ENCODE data around the gene LCK. TPM values are rescaled to one million over a fixed set of nuclear protein-coding genes. Genes with fewer than 3 reads are reported as not detected.
A peak's percentile ranks its signal among the peaks of the same experiment; 100 is the strongest.

The LCK gene
- total RNA-seq, 1 experiment from 2014 or later, result 51.0 TPM

DNA sequence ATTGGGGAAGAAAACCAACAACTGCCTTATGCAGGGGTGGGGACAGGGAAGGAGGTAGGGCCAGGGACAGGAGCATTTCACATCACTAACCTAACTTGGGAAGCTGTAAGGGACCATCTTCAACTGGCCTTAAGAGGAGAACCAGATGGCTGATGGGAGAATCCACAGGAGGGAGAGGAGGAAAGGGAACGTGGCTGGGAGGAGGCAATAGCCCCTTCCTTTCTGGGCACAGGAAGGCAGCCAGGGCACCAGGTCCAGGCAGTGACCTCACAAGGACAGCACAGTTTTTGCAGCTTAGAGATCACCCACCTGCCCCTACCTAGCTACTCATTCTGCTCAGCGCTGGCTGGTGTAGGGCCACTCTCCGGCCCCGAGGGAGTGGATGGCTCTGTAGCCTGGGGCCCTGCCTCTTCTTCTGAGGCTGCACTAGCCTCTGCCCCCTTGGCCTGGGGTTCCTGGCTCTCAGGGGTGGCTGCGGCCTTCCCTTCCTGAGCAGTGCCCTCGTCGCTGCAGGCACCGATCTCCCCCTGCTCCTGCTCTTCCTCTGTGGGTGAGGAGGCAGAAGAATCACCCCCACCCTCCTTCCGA is 83.3 kb downstream of the LCK start:
- no peak for ATAC-seq
- Mint-ChIP-seq H3K27me3 (ENCODE audit: low read depth) (peaks cover 16% of the 10 kb centered on the region), H3K4me3 (peak overlapping the region; percentile 95), H3K4me1 (peaks cover 44% of the 10 kb centered on the region), H3K9me3 (no peaks in the 10 kb centered on the region), H3K27ac (peak overlapping the region; percentile 96), H3K36me3 (peaks cover 42% of the 10 kb centered on the region)
- no peak for DNase-seq (ENCODE audit: low spot score)
- ChIA-PET CTCF (interaction anchor here (0.9 kb wide), 1 partner anchor 29 kb away, joined by 4 read pairs; the partner anchor contains the start of genes FAM229A and TSSK3), POLR2A (interaction anchor here (0.6 to 1.2 kb wide), 3 partner anchors 13 to 93 kb away, joined by 4 to 8 read pairs (median 5); no protein-coding TSS in a partner anchor)
- TF ChIP-seq MYBL2 (CRISPR knock-in tag; IDR thresholded peaks at IDR 0.05), result no peak
- TF ChIP-seq ZNF138 (CRISPR knock-in tag; conservative IDR thresholded peaks at IDR 0.05), result no peak
- no peak for TF ChIP-seq FOXK1 (CRISPR knock-in tag; IDR thresholded peaks at IDR 0.05)
- TF ChIP-seq, protein P1, sequence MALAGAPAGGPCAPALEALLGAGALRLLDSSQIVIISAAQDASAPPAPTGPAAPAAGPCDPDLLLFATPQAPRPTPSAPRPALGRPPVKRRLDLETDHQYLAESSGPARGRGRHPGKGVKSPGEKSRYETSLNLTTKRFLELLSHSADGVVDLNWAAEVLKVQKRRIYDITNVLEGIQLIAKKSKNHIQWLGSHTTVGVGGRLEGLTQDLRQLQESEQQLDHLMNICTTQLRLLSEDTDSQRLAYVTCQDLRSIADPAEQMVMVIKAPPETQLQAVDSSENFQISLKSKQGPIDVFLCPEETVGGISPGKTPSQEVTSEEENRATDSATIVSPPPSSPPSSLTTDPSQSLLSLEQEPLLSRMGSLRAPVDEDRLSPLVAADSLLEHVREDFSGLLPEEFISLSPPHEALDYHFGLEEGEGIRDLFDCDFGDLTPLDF (CRISPR knock-in tag; IDR thresholded peaks at IDR 0.05), result no peak
- TF ChIP-seq RELA (CRISPR knock-in tag; IDR thresholded peaks at IDR 0.05; ENCODE audit: borderline replicate concordance), result no peak
- TF ChIP-seq ESRRA (CRISPR knock-in tag; IDR thresholded peaks at IDR 0.05; ENCODE audit: borderline replicate concordance), result no peak
- no peak for TF ChIP-seq ZNF263 (CRISPR knock-in tag; IDR thresholded peaks at IDR 0.05; ENCODE audit: low read depth)
- TF ChIP-seq, protein P2, sequence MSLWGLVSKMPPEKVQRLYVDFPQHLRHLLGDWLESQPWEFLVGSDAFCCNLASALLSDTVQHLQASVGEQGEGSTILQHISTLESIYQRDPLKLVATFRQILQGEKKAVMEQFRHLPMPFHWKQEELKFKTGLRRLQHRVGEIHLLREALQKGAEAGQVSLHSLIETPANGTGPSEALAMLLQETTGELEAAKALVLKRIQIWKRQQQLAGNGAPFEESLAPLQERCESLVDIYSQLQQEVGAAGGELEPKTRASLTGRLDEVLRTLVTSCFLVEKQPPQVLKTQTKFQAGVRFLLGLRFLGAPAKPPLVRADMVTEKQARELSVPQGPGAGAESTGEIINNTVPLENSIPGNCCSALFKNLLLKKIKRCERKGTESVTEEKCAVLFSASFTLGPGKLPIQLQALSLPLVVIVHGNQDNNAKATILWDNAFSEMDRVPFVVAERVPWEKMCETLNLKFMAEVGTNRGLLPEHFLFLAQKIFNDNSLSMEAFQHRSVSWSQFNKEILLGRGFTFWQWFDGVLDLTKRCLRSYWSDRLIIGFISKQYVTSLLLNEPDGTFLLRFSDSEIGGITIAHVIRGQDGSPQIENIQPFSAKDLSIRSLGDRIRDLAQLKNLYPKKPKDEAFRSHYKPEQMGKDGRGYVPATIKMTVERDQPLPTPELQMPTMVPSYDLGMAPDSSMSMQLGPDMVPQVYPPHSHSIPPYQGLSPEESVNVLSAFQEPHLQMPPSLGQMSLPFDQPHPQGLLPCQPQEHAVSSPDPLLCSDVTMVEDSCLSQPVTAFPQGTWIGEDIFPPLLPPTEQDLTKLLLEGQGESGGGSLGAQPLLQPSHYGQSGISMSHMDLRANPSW (CRISPR knock-in tag; conservative IDR thresholded peaks at IDR 0.05; ENCODE audit: low read depth), result no peak
- TF ChIP-seq TCF7 (CRISPR knock-in tag; IDR thresholded peaks at IDR 0.05; ENCODE audit: low read depth), result no peak
- TF ChIP-seq MXD4 (CRISPR knock-in tag; IDR thresholded peaks at IDR 0.05; ENCODE audit: borderline replicate concordance), result no peak
- TF ChIP-seq, protein P3, sequence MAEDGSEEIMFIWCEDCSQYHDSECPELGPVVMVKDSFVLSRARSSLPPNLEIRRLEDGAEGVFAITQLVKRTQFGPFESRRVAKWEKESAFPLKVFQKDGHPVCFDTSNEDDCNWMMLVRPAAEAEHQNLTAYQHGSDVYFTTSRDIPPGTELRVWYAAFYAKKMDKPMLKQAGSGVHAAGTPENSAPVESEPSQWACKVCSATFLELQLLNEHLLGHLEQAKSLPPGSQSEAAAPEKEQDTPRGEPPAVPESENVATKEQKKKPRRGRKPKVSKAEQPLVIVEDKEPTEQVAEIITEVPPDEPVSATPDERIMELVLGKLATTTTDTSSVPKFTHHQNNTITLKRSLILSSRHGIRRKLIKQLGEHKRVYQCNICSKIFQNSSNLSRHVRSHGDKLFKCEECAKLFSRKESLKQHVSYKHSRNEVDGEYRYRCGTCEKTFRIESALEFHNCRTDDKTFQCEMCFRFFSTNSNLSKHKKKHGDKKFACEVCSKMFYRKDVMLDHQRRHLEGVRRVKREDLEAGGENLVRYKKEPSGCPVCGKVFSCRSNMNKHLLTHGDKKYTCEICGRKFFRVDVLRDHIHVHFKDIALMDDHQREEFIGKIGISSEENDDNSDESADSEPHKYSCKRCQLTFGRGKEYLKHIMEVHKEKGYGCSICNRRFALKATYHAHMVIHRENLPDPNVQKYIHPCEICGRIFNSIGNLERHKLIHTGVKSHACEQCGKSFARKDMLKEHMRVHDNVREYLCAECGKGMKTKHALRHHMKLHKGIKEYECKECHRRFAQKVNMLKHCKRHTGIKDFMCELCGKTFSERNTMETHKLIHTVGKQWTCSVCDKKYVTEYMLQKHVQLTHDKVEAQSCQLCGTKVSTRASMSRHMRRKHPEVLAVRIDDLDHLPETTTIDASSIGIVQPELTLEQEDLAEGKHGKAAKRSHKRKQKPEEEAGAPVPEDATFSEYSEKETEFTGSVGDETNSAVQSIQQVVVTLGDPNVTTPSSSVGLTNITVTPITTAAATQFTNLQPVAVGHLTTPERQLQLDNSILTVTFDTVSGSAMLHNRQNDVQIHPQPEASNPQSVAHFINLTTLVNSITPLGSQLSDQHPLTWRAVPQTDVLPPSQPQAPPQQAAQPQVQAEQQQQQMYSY (CRISPR knock-in tag; IDR thresholded peaks at IDR 0.05), result no peak
- TF ChIP-seq, protein P4, sequence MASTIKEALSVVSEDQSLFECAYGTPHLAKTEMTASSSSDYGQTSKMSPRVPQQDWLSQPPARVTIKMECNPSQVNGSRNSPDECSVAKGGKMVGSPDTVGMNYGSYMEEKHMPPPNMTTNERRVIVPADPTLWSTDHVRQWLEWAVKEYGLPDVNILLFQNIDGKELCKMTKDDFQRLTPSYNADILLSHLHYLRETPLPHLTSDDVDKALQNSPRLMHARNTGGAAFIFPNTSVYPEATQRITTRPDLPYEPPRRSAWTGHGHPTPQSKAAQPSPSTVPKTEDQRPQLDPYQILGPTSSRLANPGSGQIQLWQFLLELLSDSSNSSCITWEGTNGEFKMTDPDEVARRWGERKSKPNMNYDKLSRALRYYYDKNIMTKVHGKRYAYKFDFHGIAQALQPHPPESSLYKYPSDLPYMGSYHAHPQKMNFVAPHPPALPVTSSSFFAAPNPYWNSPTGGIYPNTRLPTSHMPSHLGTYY (CRISPR knock-in tag; IDR thresholded peaks at IDR 0.05), result no peak
- TF ChIP-seq KAT7 (CRISPR knock-in tag; IDR thresholded peaks at IDR 0.05; ENCODE audit: borderline replicate concordance), result no peak
- TF ChIP-seq, protein P5, sequence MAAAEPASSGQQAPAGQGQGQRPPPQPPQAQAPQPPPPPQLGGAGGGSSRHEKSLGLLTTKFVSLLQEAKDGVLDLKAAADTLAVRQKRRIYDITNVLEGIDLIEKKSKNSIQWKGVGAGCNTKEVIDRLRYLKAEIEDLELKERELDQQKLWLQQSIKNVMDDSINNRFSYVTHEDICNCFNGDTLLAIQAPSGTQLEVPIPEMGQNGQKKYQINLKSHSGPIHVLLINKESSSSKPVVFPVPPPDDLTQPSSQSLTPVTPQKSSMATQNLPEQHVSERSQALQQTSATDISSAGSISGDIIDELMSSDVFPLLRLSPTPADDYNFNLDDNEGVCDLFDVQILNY (CRISPR knock-in tag; IDR thresholded peaks at IDR 0.05), result no peak
- no peak for TF ChIP-seq SMAD4 (CRISPR knock-in tag; IDR thresholded peaks at IDR 0.05)
- TF ChIP-seq, protein P6, sequence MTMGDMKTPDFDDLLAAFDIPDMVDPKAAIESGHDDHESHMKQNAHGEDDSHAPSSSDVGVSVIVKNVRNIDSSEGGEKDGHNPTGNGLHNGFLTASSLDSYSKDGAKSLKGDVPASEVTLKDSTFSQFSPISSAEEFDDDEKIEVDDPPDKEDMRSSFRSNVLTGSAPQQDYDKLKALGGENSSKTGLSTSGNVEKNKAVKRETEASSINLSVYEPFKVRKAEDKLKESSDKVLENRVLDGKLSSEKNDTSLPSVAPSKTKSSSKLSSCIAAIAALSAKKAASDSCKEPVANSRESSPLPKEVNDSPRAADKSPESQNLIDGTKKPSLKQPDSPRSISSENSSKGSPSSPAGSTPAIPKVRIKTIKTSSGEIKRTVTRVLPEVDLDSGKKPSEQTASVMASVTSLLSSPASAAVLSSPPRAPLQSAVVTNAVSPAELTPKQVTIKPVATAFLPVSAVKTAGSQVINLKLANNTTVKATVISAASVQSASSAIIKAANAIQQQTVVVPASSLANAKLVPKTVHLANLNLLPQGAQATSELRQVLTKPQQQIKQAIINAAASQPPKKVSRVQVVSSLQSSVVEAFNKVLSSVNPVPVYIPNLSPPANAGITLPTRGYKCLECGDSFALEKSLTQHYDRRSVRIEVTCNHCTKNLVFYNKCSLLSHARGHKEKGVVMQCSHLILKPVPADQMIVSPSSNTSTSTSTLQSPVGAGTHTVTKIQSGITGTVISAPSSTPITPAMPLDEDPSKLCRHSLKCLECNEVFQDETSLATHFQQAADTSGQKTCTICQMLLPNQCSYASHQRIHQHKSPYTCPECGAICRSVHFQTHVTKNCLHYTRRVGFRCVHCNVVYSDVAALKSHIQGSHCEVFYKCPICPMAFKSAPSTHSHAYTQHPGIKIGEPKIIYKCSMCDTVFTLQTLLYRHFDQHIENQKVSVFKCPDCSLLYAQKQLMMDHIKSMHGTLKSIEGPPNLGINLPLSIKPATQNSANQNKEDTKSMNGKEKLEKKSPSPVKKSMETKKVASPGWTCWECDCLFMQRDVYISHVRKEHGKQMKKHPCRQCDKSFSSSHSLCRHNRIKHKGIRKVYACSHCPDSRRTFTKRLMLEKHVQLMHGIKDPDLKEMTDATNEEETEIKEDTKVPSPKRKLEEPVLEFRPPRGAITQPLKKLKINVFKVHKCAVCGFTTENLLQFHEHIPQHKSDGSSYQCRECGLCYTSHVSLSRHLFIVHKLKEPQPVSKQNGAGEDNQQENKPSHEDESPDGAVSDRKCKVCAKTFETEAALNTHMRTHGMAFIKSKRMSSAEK (CRISPR knock-in tag; IDR thresholded peaks at IDR 0.05; ENCODE audit: borderline replicate concordance), result no peak
